ENCODE measurements around the gene GPHN. TPM values are rescaled to one million over a fixed set of nuclear protein-coding genes. Genes with fewer than 3 reads are reported as not detected.

GPHN gene
- total and polyA plus RNA-seq, 2 donors (not counting 3 experiments of a cell fraction or from before 2014, with no cell fraction given) = 5.1 to 23.2 TPM

- Histone ChIP-seq H3K4me1 (ENCODE audit: control insufficient read depth, extremely low read depth, insufficient read depth, low read length) (no peaks in the 10 kb centered on the region), H3K9me1 (replicated peaks; ENCODE audit: control insufficient read depth, extremely low read depth, insufficient read depth, low read length) (no peaks in the 10 kb centered on the region), H2AFZ (ENCODE audit: low read depth, low read length) (no peak overlapping the region), H3K27me3 (ENCODE audit: control insufficient read depth in 2 of 2, insufficient read depth in 2 of 2, low read length in 2 of 2) (no peaks in the 10 kb centered on the region), H3K9ac (replicated peaks; ENCODE audit: extremely low read depth, insufficient read depth, low read length) (no peak overlapping the region), H3K4me3 (replicated peaks in 1 of 3; ENCODE audit: insufficient read depth in 1 of 3, low read depth in 1 of 3, low read length in 3 of 3) (no peak overlapping the region), H3K9me3 (replicated peaks; ENCODE audit: control insufficient read depth, insufficient read depth, low read length) (no peaks in the 10 kb centered on the region), H3K36me3 (ENCODE audit: control insufficient read depth in 2 of 2, extremely low read depth in 1 of 2, insufficient read depth in 2 of 2, low read length in 2 of 2) (no peaks in the 10 kb centered on the region), H3K27ac (ENCODE audit: insufficient read depth, low read depth, low read length) (no peak overlapping the region), H4K20me1 (replicated peaks; ENCODE audit: control insufficient read depth, extremely low read depth, insufficient read depth, low read length) (no peaks in the 10 kb centered on the region), H3K79me2 (ENCODE audit: control insufficient read depth, insufficient read depth, low read length) (no peaks in the 10 kb centered on the region), H3K4me2 (ENCODE audit: insufficient read depth, low read length) (no peak overlapping the region)
- intact Hi-C loops (cut with micrococcal nuclease) = no loop called here
- FAIRE-seq (no peak), DNase-seq (ENCODE audit: low read depth, low spot score) (no peak)
- TF ChIP-seq POLR2A (IDR thresholded peaks at IDR 0.05; ENCODE audit: low read depth, low read length) = no peak
- no peak for TF ChIP-seq GATA2 (IDR thresholded peaks at IDR 0.05; ENCODE audit: insufficient read depth, insufficient read length, low read depth, low read length)
- TF ChIP-seq POLR2AphosphoS5 (IDR thresholded peaks at IDR 0.05; ENCODE audit: insufficient read depth, low read depth, low read length) = no peak
- TF ChIP-seq MYC (IDR thresholded peaks at IDR 0.05; ENCODE audit: low read depth, low read length) = no peak
- no peak for TF ChIP-seq FOS (IDR thresholded peaks at IDR 0.05; ENCODE audit: borderline replicate concordance, insufficient read depth, low read length)
- TF ChIP-seq MAX (IDR thresholded peaks at IDR 0.05; ENCODE audit: insufficient read depth, insufficient read length) = no peak
- no peak for TF ChIP-seq EZH2 (IDR thresholded peaks at IDR 0.05; ENCODE audit: borderline replicate concordance, low read depth, low read length, severe bottlenecking)
- no peak for TF ChIP-seq JUN (IDR thresholded peaks at IDR 0.05; ENCODE audit: borderline replicate concordance, insufficient read depth, insufficient read length, low read depth)
- TF ChIP-seq CTCF (IDR thresholded peaks at IDR 0.05; ENCODE audit: extremely low read depth in 1 of 2, insufficient read depth in 1 of 2, low read depth in 1 of 2, low read length in 2 of 2) = no peak
- ChIA-PET CTCF (no interaction called here), POLR2A (no interaction called here)
- no TSS peak for BruUV-seq (replicated peaks)
- dilution Hi-C loops (cut with MboI; ENCODE audit: extremely low pct_ligation_motif_present, low sequenced_read_pairs) = no loop called here
Measured at GRCh38 chr14:66473223-66473622, 34.7 kb upstream of the GPHN start.
